A673 (cell line): ENCODE measurements around the gene NEURL1B.

ENCODE experiments used
- CTCF ChIP-seq: fragments of 300-800, 200-600 bp; sonication (generic); conservative IDR thresholded peaks from 2 replicates; pipeline ENCODE4 v1.5.1; 2017; ENCODE audit warnings: low read depth, mild to moderate bottlenecking, antibody characterized with exemption, low read length, moderate library complexity, mixed read lengths
- EZH2 ChIP-seq: fragments of 200-600 bp; sonication (generic); IDR thresholded peaks from 2 replicates; pipeline ENCODE4 v1.6.1; 2017; ENCODE audit warnings: borderline replicate concordance, low read depth, mild to moderate bottlenecking, mixed read lengths, antibody characterized with exemption, low read length; ENCODE audit not compliant: poor library complexity, severe bottlenecking

DNA sequence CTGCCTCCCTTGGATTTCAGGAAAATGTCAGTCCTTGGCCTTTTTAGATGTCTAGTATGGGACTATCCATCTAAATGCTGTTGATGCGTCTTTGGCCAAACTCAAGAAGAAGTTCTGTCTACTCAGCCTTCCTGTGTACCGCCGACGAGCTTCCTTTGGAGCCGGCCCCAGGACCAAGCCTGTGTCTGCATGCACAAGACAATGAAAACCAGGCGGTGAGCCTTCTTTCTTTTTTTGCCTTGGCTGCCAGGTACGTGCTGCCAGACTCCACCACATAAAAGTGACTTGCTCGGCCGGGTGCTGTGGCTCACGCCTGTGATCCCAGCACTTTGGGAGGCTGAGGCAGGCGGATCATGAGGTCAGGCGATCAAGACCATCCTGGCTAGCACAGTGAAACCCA is 6.0 kb upstream of the NEURL1B start:
- TF ChIP-seq EZH2 (no peak), CTCF (no peak)
